ENCODE data around the gene SYPL2. TPM values are rescaled to one million over a fixed set of nuclear protein-coding genes. Genes with fewer than 3 reads are reported as not detected.

The SYPL2 gene
- total RNA-seq, 1 donor from 2014 or later, result 1.5 TPM

DNA sequence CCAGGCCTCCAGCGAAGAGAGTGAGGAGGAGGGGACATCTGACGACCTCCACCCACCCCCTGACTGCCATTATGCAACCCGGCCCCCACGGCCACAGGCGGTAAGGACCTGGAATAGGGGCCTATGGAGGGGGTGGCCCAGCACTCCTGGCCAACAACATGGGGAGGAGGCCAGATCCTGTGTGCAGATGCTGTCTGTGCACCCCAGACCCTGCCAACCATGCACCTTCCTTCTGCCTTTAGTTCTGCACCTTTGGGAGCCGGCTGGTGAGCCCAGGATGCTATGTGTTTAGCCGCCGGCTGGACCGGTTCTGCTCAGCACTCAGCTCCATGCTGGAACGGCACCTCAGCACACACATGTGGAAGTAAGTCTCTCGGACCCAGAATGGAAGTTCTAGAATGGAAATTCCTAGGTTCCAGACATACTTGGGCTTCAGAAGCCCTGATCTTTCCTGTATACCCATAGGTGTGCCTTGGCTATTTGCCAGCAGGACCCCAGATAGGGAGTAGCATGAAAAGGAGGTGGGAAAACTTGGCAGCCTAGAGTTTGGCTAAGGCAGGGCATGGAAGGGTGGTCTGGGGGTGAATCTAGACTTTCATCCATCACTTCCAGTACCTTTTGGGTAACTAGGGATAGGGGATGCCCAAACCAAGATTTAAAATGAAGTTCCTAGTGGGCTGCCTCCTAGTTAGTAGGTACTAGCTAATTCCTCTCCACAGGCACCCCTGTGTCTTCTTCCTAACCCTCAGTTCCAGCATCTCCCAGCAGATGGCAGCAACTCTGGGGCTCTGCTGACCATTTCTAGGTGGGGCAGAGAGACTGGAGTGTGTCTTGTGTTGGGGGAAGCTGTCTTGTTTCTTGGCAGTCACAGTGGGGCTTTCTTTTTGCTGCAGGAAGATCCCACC, 23.9 kb downstream of the SYPL2 start:
- intact Hi-C loops (cut with DNase I), result no loop called here
- H3K27ac ChIP-seq, result no peak overlapping the region
- peaks cover 0 to under 1% of the 10 kb centered on the region in 2 donors for H3K36me3 ChIP-seq
- H3K27me3 ChIP-seq, result no peaks in the 10 kb centered on the region
- TF ChIP-seq POLR2A (IDR thresholded peaks at IDR 0.05) (no peak), CTCF (IDR thresholded peaks at IDR 0.05) (peak; percentile 30 to 74 (median 58))
- H3K9me3 ChIP-seq, result no peaks in the 10 kb centered on the region
- DNase-seq (ENCODE audit: extremely low spot score in 2 of 2), result no peak
- peaks cover 17% of the 10 kb centered on the region for H3K4me1 ChIP-seq
- H3K4me3 ChIP-seq, result no peak overlapping the region

DNA sequence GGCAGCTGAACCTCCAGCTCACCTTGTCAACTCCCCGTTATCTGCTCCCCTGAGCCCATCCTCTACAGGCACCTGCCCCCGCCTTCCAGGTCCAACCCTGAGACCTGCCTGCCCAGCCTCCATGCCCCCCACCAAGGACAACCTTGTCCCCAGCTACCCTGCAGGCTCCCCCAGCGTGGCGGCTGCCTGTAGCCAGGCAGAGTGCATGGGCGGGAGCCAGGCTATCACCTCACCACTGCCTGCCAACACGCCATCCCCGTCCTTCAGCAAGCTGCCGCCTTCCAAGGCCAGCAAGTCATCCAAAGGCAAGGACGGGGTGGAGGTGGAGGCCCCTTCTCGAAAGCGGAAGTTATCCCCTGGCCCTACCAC, 24.6 kb downstream of the SYPL2 start:
- no peak for TF ChIP-seq POLR2A (IDR thresholded peaks at IDR 0.05)
- TF ChIP-seq CTCF (IDR thresholded peaks at IDR 0.05), result no peak
- TF ChIP-seq POLR2AphosphoS5 (IDR thresholded peaks at IDR 0.05; ENCODE audit: insufficient read depth in 1 of 2, low read depth in 1 of 2), result no peak
- intact Hi-C loops (cut with DNase I), result no loop called here
- no peak for DNase-seq (ENCODE audit: extremely low spot score in 2 of 2)
- no peaks in the 10 kb centered on the region for H3K27me3 ChIP-seq
- peaks cover 0 to 6% of the 10 kb centered on the region in 2 donors for H3K36me3 ChIP-seq
- peaks cover 23% of the 10 kb centered on the region for H3K4me1 ChIP-seq
- H3K9me3 ChIP-seq, result no peaks in the 10 kb centered on the region
- H3K27ac ChIP-seq, result no peak overlapping the region
- no peak overlapping the region for H3K4me3 ChIP-seq

GRCh38 chr1:109491372-109491771, 25.0 kb downstream of the SYPL2 start:
- Histone ChIP-seq H3K27ac (no peak overlapping the region), H3K4me1 (peaks cover 25% of the 10 kb centered on the region), H3K9me3 (no peaks in the 10 kb centered on the region), H3K36me3 (peaks cover 0 to 11% of the 10 kb centered on the region in 2 donors), H3K27me3 (no peaks in the 10 kb centered on the region), H3K4me3 (no peak overlapping the region)
- intact Hi-C loops (cut with DNase I), result no loop called here
- TF ChIP-seq POLR2A (IDR thresholded peaks at IDR 0.05), result no peak
- TF ChIP-seq POLR2AphosphoS5 (IDR thresholded peaks at IDR 0.05; ENCODE audit: insufficient read depth in 1 of 2, low read depth in 1 of 2), result no peak
- no peak for TF ChIP-seq CTCF (IDR thresholded peaks at IDR 0.05)
- DNase-seq (ENCODE audit: extremely low spot score in 2 of 2), result no peak

DNA sequence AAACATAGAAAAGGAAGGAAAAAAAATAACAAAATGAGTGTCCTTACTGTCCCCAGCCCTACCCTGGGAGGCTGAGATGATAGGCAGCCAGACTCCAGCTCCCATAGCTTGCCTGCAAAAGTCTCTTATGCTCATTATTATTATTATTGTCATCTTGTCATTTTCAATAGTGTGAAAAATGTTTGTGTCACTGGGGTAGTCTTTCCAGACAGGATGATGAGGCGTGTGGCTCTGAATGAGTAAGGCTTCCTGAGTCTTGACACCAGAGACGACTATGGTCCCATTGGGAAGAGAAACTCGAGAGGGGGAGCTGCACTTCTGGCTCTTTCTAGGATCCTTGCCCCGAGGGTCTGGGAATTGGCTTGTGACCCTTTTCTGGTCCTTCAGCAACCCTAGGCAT, 26.4 kb downstream of the SYPL2 start:
- DNase-seq (ENCODE audit: extremely low spot score in 2 of 2), result no peak
- H3K27me3 ChIP-seq, result no peaks in the 10 kb centered on the region
- H3K36me3 ChIP-seq, result peaks cover 0 to 19% of the 10 kb centered on the region in 2 donors
- no peak for TF ChIP-seq POLR2A (IDR thresholded peaks at IDR 0.05)
- no peak for TF ChIP-seq CTCF (IDR thresholded peaks at IDR 0.05)
- no peak for TF ChIP-seq POLR2AphosphoS5 (IDR thresholded peaks at IDR 0.05; ENCODE audit: insufficient read depth in 1 of 2, low read depth in 1 of 2)
- intact Hi-C loops (cut with DNase I), result no loop called here
- peaks cover 39% of the 10 kb centered on the region for H3K4me1 ChIP-seq
- H3K27ac ChIP-seq, result no peak overlapping the region
- no peak overlapping the region for H3K4me3 ChIP-seq
- H3K9me3 ChIP-seq, result no peaks in the 10 kb centered on the region

DNA sequence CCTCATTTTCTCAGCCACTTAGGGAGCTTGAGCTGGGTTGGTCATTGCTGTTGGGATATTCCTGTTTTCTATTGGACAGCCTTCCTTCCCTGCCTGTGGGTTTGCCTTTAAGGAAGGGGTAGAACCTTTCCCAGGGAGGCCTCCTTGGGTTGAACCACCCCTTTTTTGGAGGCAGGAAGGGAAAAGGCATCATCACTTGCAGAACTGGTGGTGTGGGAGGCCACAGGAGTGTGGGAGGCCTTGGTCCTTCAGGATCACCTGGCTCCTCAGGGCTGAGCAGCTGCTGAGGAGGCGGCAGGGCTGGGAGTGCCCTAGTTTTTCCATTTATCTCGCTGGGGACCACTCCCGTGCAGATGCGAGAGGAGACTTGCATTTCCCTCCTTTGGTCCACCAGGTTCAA, 26.9 kb downstream of the SYPL2 start:
- no peak for DNase-seq (ENCODE audit: extremely low spot score in 2 of 2)
- Histone ChIP-seq H3K36me3 (peaks cover 0 to 19% of the 10 kb centered on the region in 2 donors), H3K27me3 (no peaks in the 10 kb centered on the region), H3K9me3 (no peaks in the 10 kb centered on the region), H3K4me1 (peaks cover 44% of the 10 kb centered on the region), H3K27ac (peak overlapping the region; percentile 76), H3K4me3 (peak overlapping the region; percentile 59 to 65)
- TF ChIP-seq POLR2A (IDR thresholded peaks at IDR 0.05) (no peak), CTCF (IDR thresholded peaks at IDR 0.05) (no peak), POLR2AphosphoS5 (IDR thresholded peaks at IDR 0.05; ENCODE audit: insufficient read depth in 1 of 2, low read depth in 1 of 2) (no peak)
- intact Hi-C loops (cut with DNase I), result no loop called here
